Stimulated activated CD8-positive, alpha-beta memory T cell treated with anti-CD3 and anti-CD28 coated beads, Interleukin-4, amount 100 ng/mL, for 1 hour (primary cell): Measurements from ENCODE around the gene SMYD2.
A peak's percentile ranks its signal among the peaks of the same experiment; 100 is the strongest.
"Not testable (repeated sequence)": the region's sequence is repeated elsewhere in the genome, so short reads cannot be mapped to it uniquely, and the experiment has no call there.

ENCODE experiments used
- DNase-seq, 2 donors: peaks; one replicate each; pipeline ENCODE4 v3.0.0-alpha.2; 2020; ENCODE audit warnings: low read depth in 2 of 2, low spot score in 1 of 2

SMYD2 gene

DNA sequence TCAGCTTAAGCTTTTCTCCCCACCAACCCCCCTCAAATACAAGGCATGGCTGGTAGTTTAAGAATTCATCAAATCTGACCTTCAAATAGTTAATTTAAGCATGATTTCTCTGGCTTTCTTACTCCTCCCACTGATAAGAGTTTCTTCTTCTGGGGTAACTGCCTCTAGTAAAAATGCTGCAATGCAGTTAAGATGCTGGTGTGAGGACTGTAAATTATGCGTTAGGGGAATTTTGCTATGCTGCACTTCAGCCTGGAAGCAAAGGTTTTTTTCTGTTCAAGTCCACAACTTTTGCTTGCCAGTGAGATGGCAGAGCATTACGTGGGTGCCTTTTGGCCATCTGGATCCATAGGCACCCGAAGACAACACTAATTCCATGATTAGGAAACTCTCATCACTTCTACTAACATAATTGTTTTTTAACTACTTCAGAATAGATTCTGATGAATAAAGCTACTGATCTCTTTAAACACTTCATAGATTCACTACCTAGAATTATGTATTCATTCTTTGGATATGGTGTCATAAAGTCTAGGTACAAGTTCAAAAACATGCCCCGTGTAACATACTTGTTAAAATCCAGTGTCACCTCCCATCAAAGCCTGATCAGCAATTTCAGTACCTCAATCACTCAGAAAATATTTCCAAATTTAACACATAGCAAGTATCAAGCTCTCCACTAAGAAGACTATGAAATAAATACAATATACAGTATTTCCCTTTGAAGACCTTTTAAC, 8.8 kb upstream of the SMYD2 start:
- DNase-seq, result no peak

DNA sequence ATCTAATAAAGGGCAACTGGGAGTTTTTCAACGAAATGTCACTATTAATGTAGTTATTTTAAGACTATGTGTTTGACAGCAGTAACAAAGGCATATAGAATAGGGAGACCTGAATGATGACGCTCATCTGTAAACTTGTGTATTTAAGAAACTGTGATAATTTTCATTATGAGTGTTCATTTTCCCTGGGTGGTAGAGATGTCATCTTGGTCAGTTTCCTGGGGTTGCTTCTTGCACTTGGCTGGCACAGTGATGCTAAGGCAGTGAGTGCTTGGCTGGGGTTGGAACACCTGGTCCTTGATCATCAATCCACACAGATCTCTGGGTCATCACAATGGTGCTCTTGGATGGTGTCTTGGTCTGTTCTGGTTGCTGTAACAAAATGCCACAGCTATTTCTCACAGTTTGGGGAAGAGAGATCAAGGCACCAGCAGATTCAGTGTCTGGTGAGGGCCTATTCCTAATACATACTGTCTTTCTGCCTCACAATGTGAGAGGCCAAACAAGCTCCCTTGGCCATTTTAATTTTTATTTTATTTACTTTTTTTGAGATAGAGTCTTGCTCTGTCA, 7.9 kb upstream of the SMYD2 start:
- no peak for DNase-seq

GRCh38 chr1:214275700-214276099, 5.3 kb upstream of the SMYD2 start:
- DNase-seq, result not testable (repeated sequence)

GRCh38 chr1:214276786-214277185, 4.2 kb upstream of the SMYD2 start:
- DNase-seq, result no peak

- DNase-seq, result no peak
Measured at GRCh38 chr1:214277704-214278635, 3.0 kb upstream of the SMYD2 start.

- DNase-seq, result peak in 1 of 2 donors; percentile 6
Measured at GRCh38 chr1:214280386-214281020, 456 bp upstream of the SMYD2 start.

- no peak for DNase-seq
Measured at GRCh38 chr1:214281720-214282629, 1.0 kb downstream of the SMYD2 start.

- DNase-seq, result no peak
Measured at GRCh38 chr1:214282630-214283242, 1.8 kb downstream of the SMYD2 start.

DNA sequence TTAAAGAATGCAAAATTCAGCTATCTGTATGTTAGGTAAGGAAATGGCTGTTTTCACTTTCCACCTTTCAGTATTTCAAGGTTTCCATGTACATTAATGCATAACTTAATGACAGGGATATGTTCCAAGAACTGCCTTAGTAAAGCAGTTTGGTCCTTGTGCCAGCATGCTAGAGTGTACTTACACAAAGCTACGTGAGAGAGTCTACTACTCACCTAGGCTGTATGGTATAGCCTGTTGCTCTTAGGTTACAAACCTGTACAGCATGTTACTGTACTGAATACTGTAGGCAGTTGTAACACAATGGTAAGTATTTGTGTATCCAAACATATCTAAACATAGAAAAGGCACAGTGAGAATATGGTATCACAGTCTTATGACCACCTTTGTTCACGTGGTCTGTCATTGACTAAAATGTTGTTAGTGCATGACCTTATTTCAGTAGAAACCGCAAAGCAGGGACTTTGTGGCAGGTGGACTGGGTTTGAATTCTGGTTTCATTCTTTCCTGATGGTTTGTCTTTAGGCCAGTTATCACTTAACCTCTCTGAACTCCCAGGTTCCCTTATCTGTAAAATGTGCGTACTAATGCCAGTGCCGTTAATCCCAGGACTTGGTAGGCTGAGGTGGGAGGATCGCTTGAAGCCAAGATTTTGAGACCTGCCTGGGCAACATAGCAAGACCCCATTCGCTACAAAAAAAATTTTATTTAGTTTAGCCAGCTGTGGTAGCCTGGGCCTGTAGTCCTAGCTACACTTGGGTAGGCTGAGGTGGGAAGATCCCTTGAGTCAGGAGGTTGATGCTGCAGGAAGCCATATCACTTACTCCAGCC, 4.9 kb downstream of the SMYD2 start:
- no peak for DNase-seq

- DNase-seq, result no peak
Measured at GRCh38 chr1:214287884-214288283, 6.9 kb downstream of the SMYD2 start.

DNA sequence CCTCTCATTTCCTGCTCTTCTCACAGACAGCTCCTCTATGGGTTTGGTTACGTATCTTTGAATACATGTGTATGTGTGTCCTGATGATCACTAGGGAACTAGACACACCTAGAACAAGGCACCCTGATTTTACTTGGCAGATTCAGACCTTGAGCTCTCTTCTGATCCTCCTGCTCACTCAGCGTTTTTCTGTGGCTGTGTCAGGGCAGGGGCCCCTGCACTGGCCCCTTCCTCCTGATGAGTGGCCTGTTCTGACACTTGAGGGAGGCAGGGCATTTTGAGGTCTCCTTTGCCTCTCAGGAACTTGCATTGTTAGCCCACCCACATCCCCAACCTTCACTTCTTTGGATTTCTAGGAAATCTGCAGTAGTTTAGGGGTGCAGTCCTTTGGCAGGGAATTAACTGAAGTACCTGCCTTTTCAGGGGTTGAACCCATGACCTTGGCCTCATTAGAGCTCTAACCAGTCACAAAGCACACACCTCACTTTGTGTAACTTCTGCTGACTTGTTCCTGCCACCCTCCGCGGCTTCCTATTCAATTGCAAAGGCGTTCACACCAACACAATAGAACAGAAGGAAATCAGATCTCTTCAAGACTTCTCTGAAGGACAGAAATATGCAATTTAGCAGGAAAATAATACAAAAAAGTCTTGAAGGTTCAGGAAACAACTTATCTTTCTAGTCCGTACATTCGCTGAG, 8.8 kb downstream of the SMYD2 start:
- no peak for DNase-seq

GRCh38 chr1:214290424-214291037, 9.6 kb downstream of the SMYD2 start:
- no peak for DNase-seq

- DNase-seq, result no peak
Measured at GRCh38 chr1:214292322-214292721, 11.4 kb downstream of the SMYD2 start.

GRCh38 chr1:214295934-214296333, 15.0 kb downstream of the SMYD2 start:
- no peak for DNase-seq

- DNase-seq, result no peak
Measured at GRCh38 chr1:214296860-214297745, 16.1 kb downstream of the SMYD2 start.

DNA sequence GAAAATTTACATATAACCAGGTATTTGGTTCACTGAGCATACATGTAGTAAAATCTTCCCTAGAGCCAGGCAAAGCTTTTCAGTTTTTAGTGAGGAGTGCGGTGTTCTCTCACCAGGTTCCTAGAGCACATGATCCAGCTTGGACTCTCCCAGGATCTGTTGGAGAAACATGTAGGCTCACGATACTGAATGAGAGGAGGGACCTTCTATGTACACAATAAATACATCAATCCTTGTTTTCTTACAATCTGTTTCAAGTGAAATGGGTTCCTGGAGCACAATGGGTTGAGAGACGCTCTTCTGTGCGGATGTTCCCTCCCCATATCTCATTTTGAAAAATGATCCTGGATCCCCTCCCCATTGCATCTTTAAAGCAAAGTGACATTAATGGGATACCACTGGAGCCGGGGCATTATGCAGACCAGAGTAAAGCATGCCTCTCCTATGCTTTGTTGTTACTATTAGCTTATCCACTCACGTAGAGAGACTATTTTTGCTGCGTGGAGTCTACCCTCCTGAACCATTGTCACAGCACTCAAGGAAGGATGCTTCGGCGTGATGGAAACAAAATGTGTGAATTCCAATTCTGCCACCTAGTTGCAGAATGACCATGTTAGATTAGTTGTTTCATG, 19.3 kb downstream of the SMYD2 start:
- no peak for DNase-seq

GRCh38 chr1:214301526-214301925, 20.6 kb downstream of the SMYD2 start:
- DNase-seq, result no peak
